LHCN-M2 (cell line): ENCODE measurements around the gene MLIP. TPM values are rescaled to one million over a fixed set of nuclear protein-coding genes. Genes with fewer than 3 reads are reported as not detected.
A peak's percentile ranks its signal among the peaks of the same experiment; 100 is the strongest.

Source experiments
- DNase-seq: peaks from one replicate; pipeline ENCODE4 v3.0.0-alpha.2; 2012; ENCODE audit warnings: low read depth
- total RNA-seq: library from RNA; depleted of rRNA; stranded (reverse); fragments of >200 nt; gene quantifications from 2 replicates; pipeline ENCODE4 v1.2.3, GENCODE V29; 2014; rRNA removed

The MLIP gene
- total RNA-seq, 1 experiment from 2014 or later: 4.3 TPM

DNA sequence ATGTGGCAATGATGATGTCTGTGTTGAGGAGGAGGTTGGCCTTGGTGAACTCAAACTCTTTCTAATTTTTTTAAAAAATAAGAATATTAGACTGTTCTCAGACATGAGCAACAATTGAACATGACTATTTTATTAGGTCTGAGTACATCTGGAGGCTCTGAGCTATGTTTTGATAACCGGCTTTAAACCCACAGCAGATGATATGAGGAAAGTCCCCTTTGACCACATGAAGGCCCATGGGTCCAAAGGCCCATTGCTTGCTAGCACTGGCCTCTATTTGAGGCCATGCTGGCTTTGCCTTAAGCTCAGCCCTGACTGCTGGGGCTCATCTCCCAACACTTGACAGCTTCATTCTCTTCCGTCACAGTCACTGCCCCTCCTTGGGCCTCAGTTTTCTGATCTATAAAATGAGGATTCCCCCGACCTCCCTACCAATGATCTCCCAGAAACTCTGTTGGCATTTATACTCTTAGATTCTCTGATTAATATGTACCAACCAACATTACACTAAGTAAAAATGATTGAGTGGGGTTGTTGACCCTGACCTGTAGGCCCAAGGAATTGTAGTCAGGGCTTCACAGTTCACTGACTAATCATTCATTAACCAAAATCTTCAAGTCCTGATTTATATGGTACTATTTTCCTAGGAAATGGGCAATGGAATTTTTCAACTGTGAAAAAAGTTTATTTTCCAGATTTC lies 173.1 kb downstream of the MLIP start:
- DNase-seq: peak; percentile 37

- DNase-seq: no peak
These were observed 174.4 kb downstream of the MLIP start for GRCh38 chr6:54285595-54285994.

DNA sequence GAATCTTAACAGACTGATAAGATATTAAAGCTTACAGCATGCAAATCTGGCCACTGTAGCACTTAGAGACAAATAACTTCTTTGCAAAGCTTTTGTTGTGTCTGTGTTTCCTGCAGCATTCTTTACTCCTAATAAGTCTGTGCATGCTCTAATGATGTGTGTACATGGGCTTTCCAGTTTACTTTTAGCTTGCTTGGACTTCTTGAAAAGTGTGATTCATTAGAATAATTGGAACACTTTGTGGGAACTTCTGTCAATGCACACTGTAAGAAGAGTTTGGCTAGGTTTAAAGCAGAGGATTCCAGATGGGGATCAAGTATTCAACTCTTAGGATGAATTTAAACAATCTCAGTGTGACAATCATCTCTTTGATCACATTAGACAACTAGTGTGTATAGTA lies 174.9 kb downstream of the MLIP start:
- DNase-seq: peak; percentile 44

DNA sequence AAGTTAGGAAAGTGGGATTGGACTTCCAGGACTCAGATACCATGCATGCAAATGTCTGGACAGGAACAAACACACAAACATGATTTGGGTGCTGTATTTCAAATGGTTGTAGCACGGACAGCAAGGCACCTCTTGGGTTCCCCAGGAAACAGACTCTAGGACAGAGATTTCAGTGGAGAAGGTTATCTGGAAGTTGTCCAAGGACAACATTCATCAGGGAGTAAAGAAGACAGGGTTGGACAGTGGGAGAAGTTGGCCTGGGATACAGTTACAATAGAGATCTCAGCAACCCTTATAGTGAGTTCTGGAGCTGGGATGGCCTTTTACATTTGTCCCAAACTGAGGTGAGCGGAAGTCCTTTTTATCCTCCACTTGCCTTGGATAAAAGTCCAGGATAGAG lies 177.2 kb downstream of the MLIP start:
- peak; percentile 36 for DNase-seq

GRCh38 chr6:54289426-54289825 lies 178.2 kb downstream of the MLIP start:
- DNase-seq: no peak

- DNase-seq: peak; percentile 95
These were observed 179.9 kb downstream of the MLIP start for GRCh38 chr6:54291146-54291545.

GRCh38 chr6:54291738-54292137 lies 180.5 kb downstream of the MLIP start:
- peak; percentile 85 for DNase-seq

- DNase-seq: no peak
These were observed 183.8 kb downstream of the MLIP start for GRCh38 chr6:54294965-54295532.

GRCh38 chr6:54299542-54300269 lies 188.5 kb downstream of the MLIP start:
- no peak for DNase-seq

DNA sequence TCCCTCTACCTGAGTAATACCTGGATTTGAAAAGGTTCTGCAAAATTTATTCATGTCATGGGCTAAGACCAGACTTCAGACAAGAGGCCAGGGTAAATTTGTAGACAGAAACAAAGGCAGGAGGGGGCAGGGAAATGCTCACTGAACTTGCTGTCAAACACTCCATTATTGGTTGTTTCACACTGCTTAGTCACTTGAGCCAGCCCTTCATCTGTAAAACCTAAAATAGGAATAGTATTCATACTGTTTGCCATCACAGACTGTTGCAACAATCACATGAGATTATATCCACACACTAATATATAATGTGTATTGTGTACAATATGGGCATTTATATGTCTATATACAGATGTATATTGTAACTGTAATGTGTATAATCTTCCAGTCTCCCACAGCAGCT lies 190.5 kb downstream of the MLIP start:
- DNase-seq: no peak

DNA sequence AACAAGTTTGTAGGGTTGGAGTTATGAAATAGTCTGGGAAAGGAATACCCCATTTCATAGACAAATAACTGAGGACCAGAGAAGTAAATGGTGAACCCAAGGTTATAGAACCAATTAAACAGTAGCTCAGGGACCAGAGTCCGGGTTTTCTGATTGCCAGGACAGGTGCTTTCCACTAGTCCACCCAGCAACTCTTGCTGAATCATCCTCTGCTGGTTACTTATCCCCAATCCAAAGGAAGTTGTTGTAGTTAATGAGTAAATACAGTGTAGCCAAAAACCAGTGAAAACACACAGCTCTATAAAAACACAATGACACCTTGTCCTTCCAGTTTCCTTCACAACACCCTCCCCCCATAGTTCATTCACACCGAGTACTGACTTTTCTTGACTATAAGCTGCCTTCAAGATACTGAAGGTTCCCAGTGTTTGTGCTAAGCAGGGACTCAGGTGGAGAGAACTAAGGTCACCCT lies 196.2 kb downstream of the MLIP start:
- DNase-seq: peak; percentile 40

DNA sequence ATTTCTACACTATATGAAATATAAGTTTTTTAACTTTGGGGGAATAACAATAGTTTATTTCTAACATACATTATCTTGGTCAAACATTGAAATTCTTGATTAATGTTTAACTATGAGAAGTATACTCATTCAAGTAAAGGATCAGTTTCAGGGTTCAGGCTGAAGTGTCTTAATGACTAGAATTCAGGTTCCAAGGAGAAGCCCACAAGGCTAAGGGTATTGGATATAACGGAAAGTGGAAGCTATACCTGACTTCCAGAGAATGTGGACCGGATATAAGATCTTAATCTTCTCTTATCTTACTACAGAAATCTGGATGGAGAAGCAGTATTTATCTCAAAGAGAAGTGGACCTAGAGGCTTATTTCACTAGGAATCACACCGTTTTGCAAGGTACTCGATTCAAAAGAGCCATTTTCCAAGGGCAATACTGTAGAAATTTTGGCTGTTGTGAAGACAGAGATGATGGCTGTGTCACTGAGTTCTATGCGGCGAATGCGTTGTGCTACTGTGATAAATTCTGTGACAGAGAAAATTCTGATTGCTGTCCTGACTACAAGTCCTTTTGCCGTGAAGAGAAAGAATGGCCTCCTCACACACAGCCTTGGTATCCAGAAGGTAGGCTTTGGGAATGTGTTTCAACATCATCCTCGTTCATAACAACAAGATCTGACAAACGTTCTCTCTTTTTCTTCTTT lies 197.2 kb downstream of the MLIP start, which contains the start of gene TINAG:
Gene TINAG (plus strand): TSS at position 153 of the 697 bp plus-strand sequence. CDS start 110 bp downstream, at position 263.
- DNase-seq: no peak

- DNase-seq: no peak
These were observed 197.7 kb downstream of the MLIP start for GRCh38 chr6:54308986-54309315.

GRCh38 chr6:54310377-54311152 lies 199.3 kb downstream of the MLIP start:
- no peak for DNase-seq

- DNase-seq: no peak
These were observed 204.4 kb downstream of the MLIP start for GRCh38 chr6:54315656-54316055.

Other genes starting within 250 kb of the MLIP start
- 0.13 and 0.29 TPM in 2 replicates for gene TINAG, start 197.0 kb downstream of the MLIP start, total RNA-seq